Suprapubic skin (tissue), 4 donors: ENCODE results near the gene IGFBP5. TPM values are rescaled to one million over a fixed set of nuclear protein-coding genes. Genes with fewer than 3 reads are reported as not detected.

Experiments used
- DNase-seq, 2 donors: peaks; one replicate each; pipeline ENCODE4 v3.0.0-alpha.2; 2019; ENCODE audit warnings: low spot score in 2 of 2
- H3K27ac ChIP-seq: fragments of 200-600 bp; sonication (generic); one replicate; pipeline ENCODE4 v1.5.1; 2019
- H3K27me3 ChIP-seq: fragments of 200-600 bp; sonication (generic); one replicate; pipeline ENCODE4 v1.5.1; 2019
- H3K36me3 ChIP-seq: fragments of 200-600 bp; sonication (generic); one replicate; pipeline ENCODE4 v1.5.1; 2019
- H3K4me1 ChIP-seq: fragments of 200-600 bp; sonication (generic); one replicate; pipeline ENCODE4 v1.5.1; 2019
- H3K4me3 ChIP-seq: fragments of 200-600 bp; sonication (generic); one replicate; pipeline ENCODE4 v1.5.1; 2019; ENCODE audit warnings: mild to moderate bottlenecking
- H3K9me3 ChIP-seq: fragments of 200-600 bp; sonication (generic); one replicate; pipeline ENCODE4 v1.5.1; 2019
- CTCF ChIP-seq, 2 donors: fragments of 200-600 bp in 1 of 2; fragments of 450-650 bp in 1 of 2; sonication (generic) in 1 of 2; IDR thresholded peaks; one replicate each; pipeline ENCODE4 v1.5.1; 2016 to 2019; ENCODE audit warnings: antibody characterized with exemption in 2 of 2, mild to moderate bottlenecking in 1 of 2, moderate library complexity in 1 of 2
- EP300 ChIP-seq: sonication (generic); formaldehyde crosslinking; IDR thresholded peaks from one replicate; pipeline ENCODE4 v1.6.1; 2017; ENCODE audit warnings: antibody characterized with exemption
- POLR2A ChIP-seq, 2 donors: fragments of 450-650 bp; IDR thresholded peaks; one replicate each; pipeline ENCODE4 v1.6.1; 2017; ENCODE audit warnings: antibody characterized with exemption in 2 of 2, mild to moderate bottlenecking in 2 of 2, moderate library complexity in 2 of 2
- POLR2AphosphoS5 ChIP-seq, 3 donors: sonication (generic); formaldehyde crosslinking; IDR thresholded peaks; one replicate each; pipeline ENCODE4 v1.6.1; 2017; ENCODE audit warnings: antibody characterized with exemption in 3 of 3
- WGBS: methylation state at CpG from one replicate; pipeline ENCODE4 v1.1.5; 2018; 5-methylcytosine and 5-hydroxymethylcytosine counted together
- total RNA-seq, 4 donors: library from RNA; depleted of rRNA; stranded (reverse); fragments of >200 nt; gene quantifications; one replicate each; pipeline ENCODE4 v1.1.0, GENCODE V29; 2016

Gene IGFBP5
- total RNA-seq, 4 donors from 2014 or later: 79.1 to 424 (median 163) TPM

GRCh38 chr2:216698895-216699294 lies 3.5 kb upstream of the IGFBP5 start:
- DNase-seq: no peak
- 14% methylated on average over 5 of the region's 5 CpGs for WGBS
- no peaks in the 10 kb centered on the region for H3K9me3 ChIP-seq
- H3K4me3 ChIP-seq: no peak overlapping the region
- no peaks in the 10 kb centered on the region for H3K36me3 ChIP-seq
- peaks cover 11% of the 10 kb centered on the region for H3K27me3 ChIP-seq
- peaks cover 46% of the 10 kb centered on the region for H3K4me1 ChIP-seq
- H3K27ac ChIP-seq: no peak overlapping the region
- TF ChIP-seq CTCF (IDR thresholded peaks at IDR 0.05) (peak; percentile 30 to 48), POLR2AphosphoS5 (IDR thresholded peaks at IDR 0.05) (no peak)

- H3K27ac ChIP-seq: peak overlapping the region; percentile 16
- no peak for DNase-seq
- no peak overlapping the region for H3K4me3 ChIP-seq
- 48% methylated on average over 6 of the region's 6 CpGs for WGBS
- peaks cover 12% of the 10 kb centered on the region for H3K27me3 ChIP-seq
- H3K9me3 ChIP-seq: no peaks in the 10 kb centered on the region
- no peaks in the 10 kb centered on the region for H3K36me3 ChIP-seq
- TF ChIP-seq EP300: no peak
- no peak for TF ChIP-seq CTCF (IDR thresholded peaks at IDR 0.05)
- TF ChIP-seq POLR2AphosphoS5 (IDR thresholded peaks at IDR 0.05): no peak
- no peak for TF ChIP-seq POLR2A (IDR thresholded peaks at IDR 0.05)
- peaks cover 52% of the 10 kb centered on the region for H3K4me1 ChIP-seq
Observed at GRCh38 chr2:216698293-216698692, 2.9 kb upstream of the IGFBP5 start.

GRCh38 chr2:216696751-216697560 lies 1.6 kb upstream of the IGFBP5 start:
- Histone ChIP-seq H3K27ac (no peak overlapping the region), H3K4me1 (peaks cover 65% of the 10 kb centered on the region), H3K4me3 (no peak overlapping the region), H3K27me3 (peaks cover 12% of the 10 kb centered on the region), H3K36me3 (no peaks in the 10 kb centered on the region), H3K9me3 (no peaks in the 10 kb centered on the region)
- WGBS: 24% methylated on average over 7 of the region's 7 CpGs
- DNase-seq: no peak
- TF ChIP-seq EP300: no peak
- no peak for TF ChIP-seq POLR2AphosphoS5 (IDR thresholded peaks at IDR 0.05)
- TF ChIP-seq CTCF (IDR thresholded peaks at IDR 0.05): peak; percentile 42 to 52
- TF ChIP-seq POLR2A (IDR thresholded peaks at IDR 0.05): no peak

- TF ChIP-seq POLR2AphosphoS5 (IDR thresholded peaks at IDR 0.05) (no peak), POLR2A (IDR thresholded peaks at IDR 0.05) (no peak), EP300 (no peak), CTCF (IDR thresholded peaks at IDR 0.05) (no peak)
- Histone ChIP-seq H3K27ac (peak overlapping the region; percentile 91), H3K4me3 (no peak overlapping the region), H3K27me3 (peaks cover 12% of the 10 kb centered on the region), H3K4me1 (peaks cover 70% of the 10 kb centered on the region), H3K9me3 (no peaks in the 10 kb centered on the region), H3K36me3 (no peaks in the 10 kb centered on the region)
- WGBS: 35% methylated on average over 1 of the region's 1 CpG
- DNase-seq: no peak
Observed at GRCh38 chr2:216696321-216696720, 972 bp upstream of the IGFBP5 start.

GRCh38 chr2:216694826-216695217 lies 527 bp downstream of the IGFBP5 start:
- Histone ChIP-seq H3K27ac (peak overlapping the region; percentile 91), H3K36me3 (no peaks in the 10 kb centered on the region), H3K4me3 (peak overlapping the region; percentile 73), H3K4me1 (peaks cover 79% of the 10 kb centered on the region), H3K27me3 (peaks cover 15% of the 10 kb centered on the region), H3K9me3 (no peaks in the 10 kb centered on the region)
- TF ChIP-seq POLR2AphosphoS5 (IDR thresholded peaks at IDR 0.05) (no peak), EP300 (no peak), CTCF (IDR thresholded peaks at IDR 0.05) (no peak), POLR2A (IDR thresholded peaks at IDR 0.05) (no peak)
- DNase-seq: no peak
- WGBS: 2% methylated on average over 10 of the region's 10 CpGs
